ENCODE measurements around the gene NRL.
A peak's percentile ranks its signal among the peaks of the same experiment; 100 is the strongest.
"Not testable (repeated sequence)": the region's sequence is repeated elsewhere in the genome, so short reads cannot be mapped to it uniquely, and the experiment has no call there.

The NRL gene

GRCh38 chr14:24051176-24051788 is 63.5 kb downstream of the NRL start:
- no peak for DNase-seq

- DNase-seq: not testable (repeated sequence)
These were observed 64.0 kb downstream of the NRL start for GRCh38 chr14:24050753-24051152.

GRCh38 chr14:24049002-24049401 is 65.7 kb downstream of the NRL start:
- DNase-seq: not testable (repeated sequence)

DNA sequence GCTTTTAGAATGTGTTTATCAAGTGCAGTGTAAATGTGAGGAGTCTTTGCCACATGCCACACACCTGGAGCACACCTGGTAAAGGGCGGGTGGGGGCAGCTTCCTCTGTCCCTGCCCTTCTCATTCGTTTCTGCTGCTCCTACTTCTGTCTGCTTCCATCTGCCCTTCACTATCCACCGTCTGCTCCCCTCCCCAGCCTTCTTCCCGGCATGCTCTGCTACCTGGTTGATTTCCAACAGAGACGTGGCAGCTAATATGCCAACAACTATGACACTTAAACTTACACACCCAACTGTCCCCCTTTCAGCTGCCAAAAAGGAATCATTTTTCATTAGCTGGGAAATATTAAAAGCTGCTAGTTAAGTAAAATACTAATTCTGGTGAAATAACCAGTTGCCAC is 72.0 kb downstream of the NRL start:
- DNase-seq: no peak

DNA sequence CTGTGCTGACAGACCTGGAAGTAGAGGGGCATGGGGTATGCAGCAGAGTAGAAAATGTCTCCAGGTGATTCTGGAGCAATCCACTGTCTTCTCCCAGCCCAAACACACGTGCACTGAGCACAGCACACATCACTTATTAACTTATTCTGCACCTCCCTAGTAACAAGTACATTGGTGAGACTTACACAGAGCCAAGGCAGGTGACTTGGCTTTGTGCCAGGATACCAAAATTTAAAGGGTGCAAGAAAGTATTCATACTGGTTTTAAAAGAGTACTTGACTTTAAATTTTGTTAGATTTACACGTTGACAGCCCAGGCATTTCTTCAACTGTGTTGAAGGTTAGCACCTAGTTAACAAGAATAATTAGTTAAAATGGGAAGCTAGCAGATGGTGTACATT is 74.1 kb downstream of the NRL start:
- no peak for DNase-seq

DNA sequence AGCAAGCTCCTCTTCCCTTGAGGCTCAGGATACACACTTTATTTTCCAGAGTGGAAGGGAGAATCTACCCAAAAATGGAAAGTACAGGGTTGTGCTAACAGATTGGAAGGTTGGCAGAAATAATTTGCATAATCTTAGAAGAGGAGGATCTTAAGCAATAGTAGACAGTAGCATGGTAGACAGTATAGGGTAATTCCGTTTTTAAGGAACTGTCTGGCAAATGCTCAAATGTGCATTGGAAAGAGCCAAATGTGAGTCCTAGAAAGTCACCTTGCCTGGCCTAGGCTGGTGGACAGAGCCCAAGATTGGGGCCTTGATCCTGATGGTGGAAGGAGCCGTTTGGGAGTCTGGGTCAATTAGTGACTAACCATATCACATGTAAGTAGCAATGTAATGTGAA is 76.1 kb downstream of the NRL start:
- no peak for DNase-seq

GRCh38 chr14:24037658-24038037 is 77.1 kb downstream of the NRL start:
- no peak for DNase-seq

DNA sequence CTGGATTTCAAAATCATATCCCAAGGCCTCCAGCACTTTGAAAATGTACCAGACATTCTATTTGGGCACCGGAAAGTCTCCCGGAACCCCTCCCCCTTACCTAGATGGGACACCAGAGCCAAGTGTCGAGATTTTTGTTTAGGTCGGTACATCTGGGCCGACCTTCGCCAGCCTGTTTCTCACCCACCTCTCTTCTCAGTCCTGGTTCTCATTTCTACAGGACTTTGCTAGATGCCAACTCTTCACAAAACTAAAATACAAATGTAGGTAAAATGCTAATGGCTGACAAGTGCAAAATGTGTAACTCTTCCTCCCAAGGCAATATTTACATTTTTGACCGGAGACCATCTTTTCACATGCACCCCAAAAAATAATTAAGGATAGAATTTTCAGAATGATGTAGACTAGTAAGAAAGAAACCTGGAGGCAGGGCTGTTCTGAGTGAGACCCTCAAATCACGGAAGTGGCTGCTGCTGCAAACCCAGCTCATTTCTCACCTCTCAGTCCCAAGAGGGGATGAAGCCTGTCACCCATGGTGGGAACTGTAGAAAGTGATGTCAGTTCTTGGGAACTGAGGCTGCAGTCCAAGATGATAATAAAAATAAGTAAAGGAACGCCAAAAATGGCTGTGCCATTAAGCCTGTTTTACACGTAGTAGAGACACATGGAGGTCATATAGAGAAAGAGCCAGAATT is 77.6 kb downstream of the NRL start:
- not testable (repeated sequence) for DNase-seq

- peak; percentile 93 for DNase-seq
These were observed 78.4 kb downstream of the NRL start for GRCh38 chr14:24036169-24036962.

DNA sequence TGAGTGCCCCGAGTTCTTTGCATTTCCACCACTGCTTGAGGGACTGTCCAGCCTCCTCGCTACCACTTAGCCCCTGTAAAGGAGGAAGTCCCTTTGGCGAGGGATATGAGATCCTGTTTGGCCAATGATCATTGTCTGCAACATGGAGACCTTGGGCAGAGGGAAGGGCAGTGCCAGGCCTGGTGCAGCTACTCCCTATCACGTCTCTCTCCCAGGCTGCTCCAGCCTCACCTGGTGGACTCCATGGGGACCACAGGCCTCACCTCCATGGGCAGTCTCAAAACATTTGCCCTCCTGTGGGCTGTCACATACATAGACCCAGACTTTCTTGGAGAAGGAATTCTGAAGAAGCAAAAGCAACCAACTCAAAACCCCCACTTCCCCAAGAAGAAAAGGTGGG is 79.0 kb downstream of the NRL start:
- DNase-seq: peak; percentile 36

DNA sequence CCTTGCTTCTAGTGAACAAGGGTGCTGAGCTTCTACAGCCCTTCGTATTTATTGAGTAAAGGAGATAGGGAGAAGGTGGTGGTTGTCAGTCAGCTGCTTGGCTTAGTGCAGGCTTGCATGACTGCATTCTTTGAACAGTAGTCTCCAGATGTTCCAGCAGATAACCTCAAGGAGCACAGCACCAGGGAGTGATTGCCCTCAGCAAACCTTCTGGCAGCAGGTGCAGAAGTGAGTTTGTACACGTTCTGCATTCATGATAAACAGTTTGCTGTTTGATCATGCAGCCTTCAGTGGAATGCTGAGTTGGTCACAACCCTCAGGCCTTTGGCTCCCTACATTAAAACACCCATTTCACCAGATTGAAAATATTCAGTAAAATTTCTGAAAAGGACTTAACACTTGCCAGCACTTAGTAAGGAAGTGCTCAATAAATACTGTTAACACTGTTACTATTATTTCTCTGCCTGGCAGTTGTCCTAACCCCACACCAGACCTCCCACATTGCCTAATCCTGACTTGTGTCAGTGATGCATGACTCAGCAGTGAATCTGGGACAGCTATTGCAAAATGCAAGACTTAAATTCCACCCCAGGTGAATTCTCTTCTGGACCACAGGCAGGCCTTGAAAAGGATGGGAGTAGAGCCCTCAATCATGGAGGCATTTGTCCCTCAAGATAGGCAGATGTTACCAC is 81.9 kb downstream of the NRL start:
- no peak for DNase-seq

DNA sequence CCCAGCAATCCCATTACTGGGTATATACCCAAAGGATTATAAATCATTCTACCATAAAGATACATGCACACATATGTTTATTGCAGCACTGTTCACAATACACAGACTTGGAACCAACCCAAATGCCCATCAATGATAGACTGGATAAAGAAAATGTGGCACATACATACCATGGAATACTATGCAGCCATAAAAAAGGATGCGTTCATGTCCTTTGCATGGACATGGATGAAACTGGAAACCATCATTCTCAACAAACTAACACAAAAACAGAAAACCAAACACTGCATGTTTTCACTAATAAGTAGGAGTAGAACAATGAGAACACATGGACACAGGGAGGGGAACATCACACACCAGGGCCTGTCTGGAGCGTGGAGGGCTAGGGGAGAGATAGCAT is 83.4 kb downstream of the NRL start:
- not testable (repeated sequence) for DNase-seq

- DNase-seq: not testable (repeated sequence)
These were observed 85.1 kb downstream of the NRL start for GRCh38 chr14:24029687-24030086.

Measured in retina (tissue), 1 donor.